Heart left ventricle (tissue), 13 donors: Measurements from ENCODE around the gene SIX5.

Experiments
- POLR2A ChIP-seq, 2 donors: fragments of 450-650 bp; IDR thresholded peaks; one replicate each; pipeline ENCODE4 v1.6.1; 2017; ENCODE audit warnings: antibody characterized with exemption in 2 of 2, mild to moderate bottlenecking in 2 of 2, moderate library complexity in 2 of 2
- TF ChIP-seq, protein P1 (sequence below), 12 donors: fragments of 200-600 bp; sonication (generic) in 4 of 12; IDR thresholded peaks; one replicate each; pipeline versions ENCODE4 v1.5.0 to v1.8.0; 2018 to 2022; ENCODE audit warnings: antibody characterized with exemption in 12 of 12, mild to moderate bottlenecking in 5 of 12
- donor health status: ischemic (EF 13 %, LVEDD 7.1; RV severe dilation, severe dysfunction).
- donor health status: DM: no; HTN: yes; CAD: no.
- donor health status: DM: no; HTN: no; CAD: no.
- donor health status: ischemic (EF 25% LVEDD 6.9; RV normal size, moderate dysfunction).
- donor health status: ischemic (EF 25% LVEDD 5.7; RV mildly dilated, moderate dysfunction).
- donor health status: ischemic (EF 35%, LVEDD 5.7; RV mildly dilated, moderate dysfunction).
- donor health status: nonischemic (EF 11% LVEDD 7.7; RV severe dilation, severe dysfunction).
- donor health status: DM: yes; HTN: yes; CAD: no.
- donor health status: PGD.
- donor health status: ischemic (EF 29% LVEDD 5.4; RV normal size, mild dysfunction).
- donor health status: nonischemic (EF 23%, LVEDD 6.1; RV moderate dilation, normal function).

DNA sequence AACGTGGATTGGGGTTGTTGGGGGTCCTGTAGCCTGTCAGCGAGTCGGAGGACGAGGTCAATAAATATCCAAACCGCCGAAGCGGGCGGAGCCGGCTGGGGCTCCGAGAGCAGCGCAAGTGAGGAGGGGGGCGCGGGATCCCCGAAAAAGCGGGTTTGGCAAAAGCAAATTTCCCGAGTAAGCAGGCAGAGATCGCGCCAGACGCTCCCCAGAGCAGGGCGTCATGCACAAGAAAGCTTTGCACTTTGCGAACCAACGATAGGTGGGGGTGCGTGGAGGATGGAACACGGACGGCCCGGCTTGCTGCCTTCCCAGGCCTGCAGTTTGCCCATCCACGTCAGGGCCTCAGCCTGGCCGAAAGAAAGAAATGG is 754 bp upstream of the SIX5 start:
- no peak for TF ChIP-seq POLR2A (IDR thresholded peaks at IDR 0.05)
- TF ChIP-seq, protein P1, sequence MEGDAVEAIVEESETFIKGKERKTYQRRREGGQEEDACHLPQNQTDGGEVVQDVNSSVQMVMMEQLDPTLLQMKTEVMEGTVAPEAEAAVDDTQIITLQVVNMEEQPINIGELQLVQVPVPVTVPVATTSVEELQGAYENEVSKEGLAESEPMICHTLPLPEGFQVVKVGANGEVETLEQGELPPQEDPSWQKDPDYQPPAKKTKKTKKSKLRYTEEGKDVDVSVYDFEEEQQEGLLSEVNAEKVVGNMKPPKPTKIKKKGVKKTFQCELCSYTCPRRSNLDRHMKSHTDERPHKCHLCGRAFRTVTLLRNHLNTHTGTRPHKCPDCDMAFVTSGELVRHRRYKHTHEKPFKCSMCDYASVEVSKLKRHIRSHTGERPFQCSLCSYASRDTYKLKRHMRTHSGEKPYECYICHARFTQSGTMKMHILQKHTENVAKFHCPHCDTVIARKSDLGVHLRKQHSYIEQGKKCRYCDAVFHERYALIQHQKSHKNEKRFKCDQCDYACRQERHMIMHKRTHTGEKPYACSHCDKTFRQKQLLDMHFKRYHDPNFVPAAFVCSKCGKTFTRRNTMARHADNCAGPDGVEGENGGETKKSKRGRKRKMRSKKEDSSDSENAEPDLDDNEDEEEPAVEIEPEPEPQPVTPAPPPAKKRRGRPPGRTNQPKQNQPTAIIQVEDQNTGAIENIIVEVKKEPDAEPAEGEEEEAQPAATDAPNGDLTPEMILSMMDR (IDR thresholded peaks at IDR 0.05), result no peak
